GM19240 (cell line): ENCODE data around the gene ZFAND2A.
"Not testable (repeated sequence)": the region's sequence is repeated elsewhere in the genome, so short reads cannot be mapped to it uniquely, and the experiment has no call there.

Experiments used
- DNase-seq: peaks from one replicate; pipeline ENCODE4 v3.0.0; 2011; ENCODE audit warnings: low spot score; ENCODE audit not compliant: insufficient read length

Gene ZFAND2A

DNA sequence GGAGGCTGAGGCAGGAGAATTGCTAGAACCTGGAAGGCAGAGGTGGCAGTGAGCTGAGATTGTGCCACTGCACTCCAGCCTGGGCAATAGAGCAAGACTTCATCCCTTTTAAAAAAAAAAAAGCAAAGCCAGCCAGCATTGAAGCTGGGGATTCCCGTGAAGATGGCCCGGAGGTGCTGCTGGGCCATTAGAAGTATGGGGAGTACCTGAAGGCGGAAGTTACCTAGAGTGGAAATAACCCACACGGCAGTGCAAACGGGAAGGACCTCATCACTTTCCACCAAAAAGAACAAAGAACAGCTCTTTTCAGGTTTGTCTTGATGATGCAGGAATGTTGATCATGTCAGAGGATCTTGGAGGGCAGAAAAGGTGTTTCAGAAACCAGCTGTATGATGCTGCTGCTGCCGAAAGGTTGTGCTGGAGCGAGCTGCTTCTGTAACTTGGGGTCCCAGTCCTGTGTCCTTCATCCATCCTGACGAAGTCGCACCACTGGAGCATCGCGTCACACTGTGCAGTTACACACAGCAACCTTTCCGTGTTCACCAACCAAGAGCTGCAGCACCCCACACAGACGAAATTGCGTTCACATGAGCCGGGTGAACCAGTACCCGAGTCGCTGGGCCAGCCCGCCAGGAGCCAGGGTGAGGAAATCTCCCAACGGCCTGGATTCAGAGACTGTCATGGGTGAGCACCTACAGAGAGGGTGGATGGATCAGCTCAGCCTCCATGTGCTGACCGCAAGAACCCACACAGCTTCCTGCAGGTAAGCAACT lies 8.2 kb downstream of the ZFAND2A start:
- no peak for DNase-seq

DNA sequence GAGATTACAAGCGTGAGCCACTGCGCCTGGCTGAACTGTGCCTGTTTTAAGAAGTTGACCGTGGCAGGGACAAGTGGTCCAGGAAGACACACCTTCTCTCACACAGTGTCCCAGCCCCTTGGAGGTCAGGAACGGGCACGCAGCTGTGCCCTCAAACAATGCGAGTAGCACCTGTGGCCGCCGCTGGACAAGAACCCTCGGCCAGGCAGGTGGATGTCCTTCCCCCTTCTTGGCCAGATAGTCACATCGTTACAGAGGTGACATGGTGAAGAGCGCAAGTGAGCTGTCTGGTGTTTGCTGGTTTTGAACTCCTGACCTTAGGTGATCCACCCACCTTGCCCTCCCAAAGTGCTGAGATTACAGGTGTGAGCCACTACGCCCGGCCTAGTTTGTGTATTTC lies 8.8 kb downstream of the ZFAND2A start:
- no peak for DNase-seq

DNA sequence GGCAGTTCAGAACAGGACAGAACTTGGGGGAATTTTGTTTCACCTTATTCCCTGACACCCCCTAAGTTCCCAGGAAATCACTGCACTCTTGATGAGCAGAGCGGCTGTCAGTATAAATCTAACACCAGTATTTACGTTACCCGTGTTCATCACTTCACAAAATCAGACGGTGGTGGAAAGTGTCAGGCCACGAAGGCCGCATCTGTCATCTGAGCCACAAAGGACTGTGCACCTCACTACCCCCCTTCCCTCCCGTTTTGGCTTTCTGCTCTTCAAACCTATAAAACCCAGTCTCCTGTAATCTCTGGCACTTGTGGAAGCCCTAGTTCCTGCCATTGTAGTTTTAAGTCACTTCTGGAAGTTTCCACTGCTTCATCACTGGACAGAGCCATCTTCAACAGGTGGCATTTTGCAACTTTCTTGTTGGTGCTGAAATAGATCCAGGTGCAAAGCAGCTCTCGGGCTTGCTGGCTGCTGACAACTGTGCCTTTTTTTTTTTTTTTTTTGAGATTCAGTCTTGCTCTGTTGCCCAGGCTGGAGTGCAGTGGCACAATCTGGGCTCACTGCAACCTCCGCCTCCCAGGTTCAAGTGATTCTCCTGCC lies 9.5 kb downstream of the ZFAND2A start:
- no peak for DNase-seq

DNA sequence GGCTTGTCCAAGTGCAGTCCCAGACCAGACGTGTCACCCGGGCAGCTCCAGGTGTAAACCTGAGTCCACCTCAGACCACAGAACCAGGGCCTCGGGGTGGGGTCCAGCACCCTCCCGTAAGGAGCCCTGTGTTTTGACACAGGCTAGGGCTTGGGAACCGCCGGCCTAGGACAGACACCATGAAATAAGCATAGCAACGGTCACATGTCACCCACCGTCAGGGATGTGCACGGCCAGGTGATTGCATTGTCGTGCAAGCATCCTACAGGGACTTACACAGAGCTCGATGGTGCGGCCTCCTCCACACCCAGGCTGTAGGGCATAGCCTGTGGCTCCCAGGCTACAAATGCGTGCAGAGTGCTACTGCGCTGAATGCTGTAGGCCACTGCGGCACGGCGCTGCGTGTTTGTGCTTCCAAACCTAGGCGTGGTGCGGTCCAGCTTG lies 10.6 kb downstream of the ZFAND2A start:
- DNase-seq, result no peak

DNA sequence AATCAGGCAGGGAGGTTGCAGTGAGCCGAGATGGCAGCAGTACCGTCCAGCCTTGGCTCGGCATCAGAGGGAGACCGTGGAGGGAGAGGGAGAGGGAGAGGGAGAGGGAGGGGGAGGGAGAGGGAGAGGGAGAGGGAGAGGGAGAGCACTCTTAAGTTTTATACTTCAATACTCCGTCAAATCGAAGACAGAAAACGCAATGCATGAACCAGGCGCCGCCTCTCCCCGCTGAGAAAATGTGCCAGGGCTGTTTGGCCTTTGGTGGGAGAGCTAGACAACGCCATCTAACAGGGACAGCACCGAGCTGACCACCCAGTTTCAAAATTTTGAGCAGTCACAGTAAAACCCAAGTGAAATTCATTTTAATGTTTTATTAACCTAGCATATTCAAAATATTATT lies 12.1 kb downstream of the ZFAND2A start:
- not testable (repeated sequence) for DNase-seq

DNA sequence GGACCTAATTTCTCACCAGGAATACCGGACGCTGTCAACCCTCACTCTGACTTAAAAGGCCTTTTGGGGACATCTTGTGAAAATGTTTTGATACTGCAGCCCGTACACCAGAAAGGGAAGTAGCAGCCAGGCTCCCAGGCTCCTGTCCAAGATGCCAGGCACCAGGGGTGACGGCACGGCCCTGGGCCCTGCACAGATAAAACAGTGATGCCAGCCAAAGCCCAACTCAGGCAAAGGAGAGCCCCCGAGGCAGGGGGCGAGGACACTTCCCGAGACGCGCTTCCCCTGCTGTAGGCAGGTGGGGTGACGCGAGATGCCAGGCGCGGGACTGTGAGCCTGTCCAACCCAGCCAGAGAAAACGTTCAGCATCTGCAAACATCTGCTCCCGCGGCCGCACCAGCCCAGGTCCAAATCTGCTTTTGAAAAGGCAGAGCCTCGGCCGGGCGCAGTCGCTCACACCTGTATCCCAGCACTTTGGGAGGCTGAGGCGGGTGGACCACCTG lies 15.7 kb downstream of the ZFAND2A start:
- no peak for DNase-seq

DNA sequence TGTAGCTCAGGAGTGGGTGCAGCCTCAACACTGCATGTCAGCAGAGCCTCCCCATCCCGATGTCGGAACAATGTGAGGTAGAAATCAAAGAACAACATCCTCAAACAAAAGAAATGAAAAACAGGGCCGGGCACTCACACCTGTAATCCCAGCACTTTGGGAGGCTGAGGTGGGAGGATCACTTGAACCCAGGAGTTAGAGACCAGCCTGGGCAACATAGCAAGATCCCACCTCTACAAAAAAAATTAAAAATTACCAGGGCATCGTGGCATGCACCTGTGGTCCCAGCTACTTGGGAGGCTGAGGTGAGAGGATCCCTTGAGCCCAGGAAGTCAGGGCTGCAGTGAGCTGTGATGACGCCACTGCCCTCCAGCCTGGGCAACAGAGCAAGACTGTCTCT lies 17.0 kb downstream of the ZFAND2A start:
- DNase-seq, result not testable (repeated sequence)

DNA sequence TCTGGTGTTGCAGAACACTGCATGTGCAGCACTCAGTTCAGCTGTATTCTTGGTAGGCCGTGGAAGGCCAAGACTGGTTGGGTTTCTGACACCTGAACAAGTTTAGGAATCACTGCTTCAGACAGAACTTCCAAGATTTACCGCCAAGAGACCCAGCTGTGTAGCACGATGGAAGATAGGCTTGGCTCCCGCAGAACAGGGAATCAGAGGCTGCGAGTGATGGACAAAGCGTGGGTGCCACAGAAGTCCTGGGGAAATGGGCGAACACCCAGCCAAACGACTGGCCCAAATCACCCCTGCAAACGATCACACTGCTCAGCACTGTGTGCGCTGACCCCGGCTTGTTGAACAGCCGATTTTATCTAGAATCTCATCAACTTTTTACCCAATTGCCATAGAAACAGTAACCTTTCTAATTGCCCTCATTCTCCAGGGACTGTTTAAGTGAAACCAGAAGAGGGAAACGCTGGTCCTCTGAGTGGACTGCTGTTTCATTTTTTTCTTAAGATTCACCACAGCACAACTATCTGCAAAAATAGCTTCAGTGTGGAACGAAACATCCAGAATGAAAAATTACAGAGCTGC lies 17.9 kb downstream of the ZFAND2A start:
- no peak for DNase-seq

DNA sequence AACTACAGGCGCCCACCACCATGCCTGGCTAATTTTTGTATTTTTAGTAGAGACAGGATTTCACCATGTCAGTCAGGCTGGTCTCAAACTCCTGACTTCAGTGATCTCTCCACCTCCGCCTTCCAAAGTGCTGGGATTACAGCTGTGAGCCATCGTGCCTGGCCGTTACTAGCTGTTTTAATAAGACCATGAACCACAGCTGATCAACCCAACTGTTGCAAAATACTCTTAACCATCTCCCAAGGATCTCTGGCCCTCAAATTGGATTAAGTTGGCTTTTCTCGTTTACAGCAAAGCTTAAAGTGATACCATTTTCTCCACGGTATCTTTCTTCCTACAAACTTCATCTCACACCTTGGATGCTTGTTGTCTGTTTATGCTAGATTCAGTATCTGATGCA lies 18.3 kb downstream of the ZFAND2A start:
- DNase-seq, result no peak

DNA sequence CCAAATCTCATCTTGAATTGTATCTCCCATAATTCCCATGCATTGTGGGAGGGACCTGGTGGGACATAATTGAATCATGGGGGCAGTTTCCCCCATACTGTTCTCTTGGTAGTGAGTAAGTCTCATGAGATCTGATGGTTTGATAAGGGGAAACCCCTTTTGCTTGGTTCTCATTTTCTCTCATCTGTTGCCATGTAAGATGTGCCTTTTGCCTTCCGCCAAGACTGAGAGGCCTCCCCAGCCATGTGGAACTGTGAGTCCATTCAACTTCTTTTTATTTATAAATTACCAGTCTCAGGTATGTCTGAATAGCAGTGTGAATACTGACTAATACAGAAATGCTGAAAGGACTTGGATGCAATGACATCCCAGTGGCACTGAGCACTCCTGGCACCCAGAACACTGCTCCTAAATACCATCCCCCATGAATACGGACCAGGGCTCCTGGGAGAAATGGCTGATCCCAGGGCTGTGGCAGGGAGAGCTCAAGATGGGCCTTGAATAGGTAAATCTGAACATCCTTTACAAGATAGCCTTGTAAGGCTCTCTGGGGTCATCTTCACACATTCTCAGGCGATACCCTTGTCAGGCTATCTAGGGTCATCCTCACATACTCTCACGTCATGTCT lies 19.4 kb downstream of the ZFAND2A start:
- DNase-seq, result no peak

DNA sequence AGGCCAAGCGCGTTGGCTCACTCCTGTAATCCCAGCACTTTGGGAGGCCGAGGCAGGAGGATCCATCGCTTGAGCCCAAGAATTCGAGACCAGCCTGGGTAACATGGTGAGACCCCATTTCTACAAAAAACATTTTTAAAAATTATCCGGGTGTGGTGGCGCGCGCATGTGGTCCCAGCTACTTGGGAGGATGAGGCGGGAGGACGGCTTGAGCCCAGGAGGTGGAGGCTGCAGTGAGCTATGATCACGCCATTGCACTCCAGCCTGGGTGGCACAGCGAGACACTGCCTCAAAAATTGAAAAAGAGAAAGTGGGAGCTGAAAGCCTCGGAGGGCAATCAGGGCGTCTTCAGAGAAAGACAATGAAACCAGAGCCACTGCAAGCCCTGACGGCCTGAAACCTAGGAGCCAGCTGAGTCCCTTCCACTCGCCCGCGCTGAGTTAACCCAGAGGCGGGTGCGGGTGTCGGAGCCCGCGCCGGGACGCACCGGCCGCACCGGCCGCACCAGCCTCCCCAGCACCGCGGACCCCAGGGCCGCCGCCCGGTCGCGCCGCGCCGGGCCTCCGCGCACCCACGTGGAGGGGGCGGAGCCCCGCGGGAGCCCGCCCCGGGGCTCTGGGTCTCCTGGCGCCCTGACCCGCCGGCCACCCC lies 22.4 kb downstream of the ZFAND2A start:
- DNase-seq, result no peak

DNA sequence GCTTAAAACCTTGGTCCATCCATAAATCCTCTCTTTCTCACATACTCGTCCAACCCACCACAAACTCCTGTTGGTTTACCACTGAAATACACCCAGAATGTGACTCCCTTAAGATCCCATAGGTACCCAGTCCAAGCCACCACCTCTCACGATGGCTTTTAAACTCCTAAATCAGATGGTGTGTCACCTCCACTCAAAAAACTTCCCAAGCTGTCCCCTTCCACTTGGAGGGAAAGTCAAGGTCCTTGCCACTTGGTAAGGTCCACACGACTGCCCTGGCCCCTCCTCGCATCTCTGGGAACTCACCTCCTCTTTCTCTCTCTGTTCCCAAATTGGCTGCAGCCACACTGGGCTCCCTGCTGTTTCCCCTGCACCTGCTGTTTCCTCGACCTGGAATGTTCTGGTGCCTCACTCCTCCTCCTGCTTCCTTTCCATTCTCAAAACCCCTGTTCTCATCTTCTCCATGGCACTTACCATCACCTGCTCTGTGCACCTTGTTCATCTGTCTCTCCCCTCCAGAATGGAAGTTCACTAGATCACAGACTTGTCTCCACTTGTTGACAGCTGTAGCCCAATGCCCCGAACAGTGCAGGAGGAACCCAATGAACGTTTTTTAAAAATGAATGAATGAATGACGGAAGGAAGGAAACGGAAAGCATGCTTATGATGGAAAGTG lies 23.0 kb downstream of the ZFAND2A start:
- no peak for DNase-seq

DNA sequence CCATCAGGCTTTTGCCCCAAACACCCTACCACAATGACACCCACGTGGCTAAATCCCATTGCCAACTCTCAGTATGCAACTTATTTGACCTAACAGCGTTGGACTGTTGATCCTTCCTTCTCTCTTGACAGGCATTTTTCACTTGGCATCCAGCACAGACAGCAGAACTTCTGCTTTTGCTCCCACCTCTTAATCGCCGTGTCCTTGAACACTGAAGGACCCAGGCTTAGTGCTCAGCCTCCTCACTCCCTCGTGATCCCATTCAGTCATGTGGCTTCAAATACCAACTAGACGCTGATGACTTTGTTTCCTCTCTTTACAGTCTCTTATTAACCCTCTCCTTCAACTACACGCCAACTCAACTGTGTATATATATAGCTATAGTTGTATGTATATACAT lies 25.0 kb downstream of the ZFAND2A start:
- no peak for DNase-seq

DNA sequence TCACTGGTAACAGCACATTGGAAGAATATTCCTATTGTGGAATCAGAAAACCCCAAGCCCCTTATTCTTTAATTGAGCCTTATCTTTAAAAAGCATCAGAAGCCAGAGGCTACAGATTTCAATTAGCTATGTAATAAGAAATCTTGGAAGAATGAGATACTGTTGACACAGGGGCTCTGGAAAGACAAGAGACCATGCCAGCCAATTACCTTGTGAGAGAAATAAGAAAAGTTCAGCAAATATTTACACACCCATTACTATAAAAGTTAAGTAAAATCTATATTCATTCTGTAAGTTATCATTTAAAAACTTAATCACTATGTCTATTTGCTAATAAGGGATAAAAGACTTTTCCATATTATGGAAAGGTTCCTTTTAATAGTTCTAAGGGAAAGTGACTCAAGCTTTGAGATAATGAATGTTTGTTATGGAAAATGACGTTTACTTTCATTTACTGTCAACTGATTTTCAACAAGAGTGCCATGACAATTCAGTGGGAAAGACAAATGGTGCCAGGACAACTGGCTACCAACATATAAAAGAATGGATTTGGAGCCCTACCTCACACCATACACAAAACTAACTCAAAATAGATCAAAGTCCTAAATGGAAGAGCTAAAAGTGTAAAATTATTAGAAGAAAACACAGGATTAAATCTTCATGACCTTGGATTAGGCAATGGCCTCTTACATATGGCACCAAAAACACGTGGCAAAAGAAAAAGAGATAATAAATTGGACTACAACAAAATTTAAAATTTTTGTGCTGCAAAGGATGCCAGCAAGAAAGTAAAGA lies 28.3 kb downstream of the ZFAND2A start:
- DNase-seq, result no peak

DNA sequence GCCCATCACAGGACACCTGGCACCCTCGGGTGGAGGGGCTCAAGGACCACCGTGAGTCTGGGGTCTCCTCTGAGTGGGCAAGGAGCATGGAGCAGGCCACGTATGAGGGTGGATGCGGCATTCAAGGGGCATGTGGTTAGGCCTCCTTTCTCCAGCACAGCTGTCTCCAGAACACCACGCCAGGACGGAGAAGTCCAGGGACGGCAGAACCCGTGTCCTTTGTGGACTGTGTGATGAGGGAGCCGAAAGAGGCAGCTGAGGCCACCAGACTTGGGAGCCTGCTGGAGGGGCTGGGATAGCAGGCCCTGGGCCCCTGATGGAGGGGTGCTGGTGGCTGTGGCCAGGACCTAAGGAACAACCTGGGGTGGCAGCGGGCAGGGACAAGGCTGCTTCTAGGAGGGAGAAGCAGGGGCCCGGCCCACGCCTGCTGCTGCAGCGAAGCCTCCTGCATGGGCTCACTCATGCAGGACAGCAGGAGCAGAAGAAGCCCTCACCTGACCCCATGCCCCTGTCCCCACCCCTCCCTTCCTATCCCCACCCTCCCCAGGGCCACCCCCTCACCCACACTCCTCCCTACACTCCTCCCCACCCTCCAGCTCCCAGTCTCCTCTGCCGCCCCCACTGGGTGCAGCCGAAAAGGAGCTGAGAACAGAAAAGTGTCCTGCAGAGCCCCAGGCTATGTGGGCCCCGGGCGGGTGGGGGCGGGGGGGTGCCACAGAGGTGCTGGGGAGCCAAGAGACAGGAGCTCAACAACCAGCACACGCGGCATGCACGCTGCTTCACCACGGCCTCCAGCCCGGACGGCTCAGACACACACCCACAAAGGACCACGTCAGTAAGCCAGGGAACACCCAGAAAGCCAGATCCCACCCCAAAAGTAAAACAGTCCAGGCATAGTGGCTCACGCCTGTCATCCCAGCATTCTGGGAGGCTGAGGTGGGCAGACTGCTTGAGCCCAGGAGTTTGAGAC lies 29.7 kb downstream of the ZFAND2A start:
- no peak for DNase-seq

DNA sequence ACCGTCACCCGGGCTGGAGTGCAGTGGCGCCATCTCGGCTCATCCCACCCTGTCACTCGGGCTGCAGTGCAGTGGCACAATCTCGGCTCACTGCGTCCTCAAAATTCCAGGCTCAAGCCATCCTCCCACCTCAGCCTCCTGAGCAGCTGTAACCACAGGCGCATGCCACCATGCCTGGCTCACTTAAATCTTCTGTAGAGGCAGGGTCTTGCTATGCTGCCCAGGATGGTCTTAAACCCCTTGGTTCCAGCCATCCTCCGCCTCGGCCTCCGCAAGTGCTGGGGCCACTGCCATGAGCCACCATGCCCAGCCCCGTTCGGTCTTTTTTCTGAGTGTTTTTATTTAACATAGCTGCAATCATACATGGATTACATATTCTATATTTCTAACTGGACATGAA lies 30.6 kb downstream of the ZFAND2A start:
- DNase-seq, result no peak

DNA sequence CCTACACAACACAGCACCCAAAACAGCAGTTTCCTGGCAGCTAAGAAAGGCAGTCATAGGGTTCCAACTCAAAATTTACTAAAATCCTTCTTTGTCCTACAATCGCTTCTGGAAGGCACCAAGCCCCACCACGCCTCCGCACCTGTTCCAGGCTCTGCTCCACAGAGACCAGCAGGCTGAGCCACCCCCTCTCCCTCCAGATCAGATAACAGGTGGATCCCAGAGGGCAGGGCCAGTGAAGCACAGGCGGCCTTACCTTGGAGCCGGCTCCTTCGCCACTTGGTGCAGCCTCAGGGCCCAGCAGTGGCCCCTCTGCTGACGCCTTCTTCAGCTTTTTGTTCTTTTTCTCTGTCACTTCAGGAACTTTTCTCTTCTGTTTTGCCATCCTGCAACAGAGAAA lies 33.0 kb downstream of the ZFAND2A start:
- no peak for DNase-seq

DNA sequence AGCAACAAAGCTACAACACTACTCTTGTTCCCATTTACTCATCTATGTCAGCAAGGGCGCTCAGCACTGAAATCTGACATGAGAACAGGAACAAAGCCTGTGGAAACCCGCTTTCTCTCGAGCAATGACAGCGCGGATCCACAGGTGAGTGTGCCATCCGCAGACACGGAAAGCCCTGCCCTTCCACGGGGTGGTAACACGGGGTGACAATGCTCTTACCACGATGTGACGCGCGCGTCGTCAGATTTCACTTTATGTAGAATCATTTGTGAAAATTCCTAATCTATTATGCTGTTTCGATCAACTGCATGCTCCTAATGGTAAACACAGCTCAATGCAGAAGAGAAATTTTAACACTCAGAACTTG lies 34.4 kb downstream of the ZFAND2A start:
- DNase-seq, result no peak
